GM23248 (cell line): ENCODE results near the gene KIRREL1.

Experiments used
- EZH2 ChIP-seq: fragments of 200-600 bp; sonication (generic); IDR thresholded peaks from 2 replicates; pipeline ENCODE4 v1.6.1; 2018; ENCODE audit warnings: antibody characterized with exemption, mild to moderate bottlenecking; ENCODE audit not compliant: insufficient read depth, poor library complexity, severe bottlenecking
- EZH2phosphoT487 ChIP-seq: fragments of 200-600 bp; sonication (generic); IDR thresholded peaks from 2 replicates; pipeline ENCODE4 v1.6.1; 2018; ENCODE audit warnings: antibody characterized with exemption, moderate library complexity, mild to moderate bottlenecking, low read depth; ENCODE audit not compliant: insufficient read depth

- TF ChIP-seq EZH2 = no peak
- TF ChIP-seq EZH2phosphoT487 = no peak
Observed at GRCh38 chr1:158007667-158008386, 14.4 kb downstream of the KIRREL1 start.
